Iris pigment epithelial cell (primary cell): ENCODE measurements around the gene HDAC7.
A peak's percentile ranks its signal among the peaks of the same experiment; 100 is the strongest.

Source experiments
- DNase-seq: peaks from one replicate; pipeline ENCODE4 v3.0.0-alpha.2; 2011; ENCODE audit warnings: low read depth

Gene HDAC7

DNA sequence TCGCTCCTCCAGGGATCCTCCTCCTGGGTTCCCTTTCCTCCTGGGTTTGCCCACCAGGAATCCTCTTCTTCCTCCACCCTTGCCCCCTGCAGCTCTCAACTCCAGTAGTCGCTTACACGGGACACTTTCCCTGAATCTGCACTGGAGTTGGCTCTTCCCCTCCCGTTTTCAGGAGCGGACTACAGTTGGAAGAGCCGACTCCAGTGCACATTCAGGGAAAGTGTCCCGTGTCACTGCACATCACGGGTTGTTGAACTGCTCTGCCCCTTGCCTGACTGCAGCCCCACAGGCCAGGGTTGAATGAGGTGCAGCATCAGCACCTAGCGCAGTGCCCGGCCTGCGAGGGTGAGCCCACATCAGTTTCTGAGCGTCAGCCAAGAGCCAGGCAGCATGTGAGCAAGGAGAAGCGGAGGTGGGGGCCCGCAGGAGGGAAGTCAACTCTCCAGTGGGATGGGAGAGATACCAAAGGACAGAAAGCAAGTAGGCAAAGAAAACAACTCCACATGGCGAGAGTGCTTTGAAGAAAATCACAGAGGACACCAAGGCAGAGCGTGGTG, 74.1 kb downstream of the HDAC7 start:
- no peak for DNase-seq

- DNase-seq, result no peak
Measured at GRCh38 chr12:47744778-47745436, 74.8 kb downstream of the HDAC7 start.

DNA sequence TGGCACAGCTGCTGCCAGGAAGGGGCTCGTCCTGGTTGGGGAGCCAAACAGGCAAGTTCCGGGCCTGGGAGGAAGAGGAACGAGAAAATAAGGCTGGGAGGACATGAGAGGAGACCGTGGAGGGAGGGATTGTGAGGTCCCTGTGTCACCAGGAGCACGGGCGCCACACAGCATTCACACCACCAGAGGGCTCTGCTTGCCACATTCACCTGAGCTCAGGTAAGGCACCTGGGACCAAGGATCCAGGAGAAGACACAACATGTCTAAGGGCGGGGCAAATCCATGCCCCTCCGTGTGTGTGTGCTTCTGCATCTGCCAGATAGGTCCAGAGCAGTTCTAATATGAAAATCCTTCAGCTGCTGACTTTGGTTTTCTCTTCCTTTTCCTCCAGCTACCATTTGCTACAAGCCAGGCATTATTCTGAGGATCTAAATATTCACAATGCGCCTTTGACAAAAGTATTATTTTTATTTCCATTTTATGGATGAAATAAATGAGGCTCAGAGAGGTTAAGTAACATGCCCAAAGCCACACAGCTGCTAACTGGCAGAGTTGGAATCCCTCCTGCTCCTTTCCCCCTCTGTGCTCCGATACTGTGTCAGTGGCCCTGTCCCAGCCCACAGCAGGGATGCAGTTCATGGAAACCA, 75.6 kb downstream of the HDAC7 start:
- no peak for DNase-seq

GRCh38 chr12:47743311-47743860, 76.3 kb downstream of the HDAC7 start:
- DNase-seq, result no peak

DNA sequence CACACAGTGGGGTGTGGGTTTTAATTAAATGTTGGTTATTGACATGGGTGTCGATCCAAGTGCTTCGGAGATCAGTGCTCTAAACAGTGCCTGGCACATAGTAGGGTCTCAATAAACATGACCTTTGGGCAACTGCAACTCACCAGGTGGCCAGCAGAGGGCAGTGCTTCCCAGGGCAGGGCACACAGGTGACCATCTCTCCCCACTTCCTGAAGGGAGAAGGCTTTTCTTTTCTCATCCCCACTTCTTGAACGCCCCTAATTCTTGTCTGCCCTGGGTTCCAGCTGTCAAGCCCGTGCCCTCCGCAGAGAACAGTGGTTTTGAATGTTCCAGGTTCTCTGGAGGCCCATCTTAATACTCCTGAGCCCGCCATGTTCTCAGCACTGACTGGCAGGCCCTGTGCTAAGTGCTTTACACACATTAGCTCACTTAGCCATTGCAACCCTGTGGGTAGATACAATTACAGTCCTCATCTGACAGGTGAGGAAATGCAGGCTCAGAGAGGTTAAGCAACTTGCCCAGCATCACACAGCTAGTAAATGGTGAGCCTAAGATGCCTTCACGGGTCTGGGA, 77.4 kb downstream of the HDAC7 start:
- DNase-seq, result no peak

DNA sequence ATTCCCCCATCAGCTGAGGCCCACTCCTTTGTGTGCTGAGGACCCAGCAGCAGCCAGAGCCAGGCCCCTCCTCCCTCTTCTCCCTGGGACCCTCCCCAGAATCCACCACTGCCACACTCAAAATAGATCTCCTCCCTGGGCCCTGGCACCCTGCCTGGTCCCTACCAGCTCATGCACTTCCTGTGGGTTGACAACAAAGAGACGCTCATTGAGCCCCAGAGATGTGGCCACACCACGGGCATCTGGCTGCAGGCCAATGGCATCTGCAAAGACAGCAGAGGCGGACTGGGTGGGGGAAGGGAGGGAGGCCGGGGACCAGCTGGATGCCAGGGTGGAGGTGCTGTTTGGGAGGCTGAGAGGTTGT, 78.4 kb downstream of the HDAC7 start:
- DNase-seq, result no peak

- no peak for DNase-seq
Measured at GRCh38 chr12:47740606-47741339, 78.9 kb downstream of the HDAC7 start.

DNA sequence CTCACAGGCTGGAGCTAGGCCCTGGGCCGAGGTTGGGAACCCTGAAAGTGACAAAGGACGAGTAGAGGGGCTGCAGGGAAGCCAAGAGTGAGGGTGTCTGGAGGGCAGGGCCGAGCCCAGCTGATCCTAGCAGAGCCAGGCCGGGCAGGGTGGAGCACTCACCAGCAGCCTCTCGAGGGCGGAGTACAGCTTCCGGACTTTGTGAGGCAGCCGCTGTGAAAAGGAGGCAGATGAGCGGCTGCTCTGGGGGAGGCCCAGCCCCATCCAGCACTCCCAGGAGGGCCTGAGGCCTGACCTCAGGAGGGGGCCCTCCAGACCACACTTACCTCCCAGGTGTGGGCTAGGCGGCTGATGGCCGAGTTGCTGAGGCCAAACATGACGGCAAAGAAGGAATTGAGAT, 79.7 kb downstream of the HDAC7 start:
- DNase-seq, result no peak

GRCh38 chr12:47739297-47739696, 80.4 kb downstream of the HDAC7 start:
- DNase-seq, result no peak

- DNase-seq, result no peak
Measured at GRCh38 chr12:47737936-47738594, 81.6 kb downstream of the HDAC7 start.

- DNase-seq, result peak; percentile 43
Measured at GRCh38 chr12:47736877-47737676, 82.6 kb downstream of the HDAC7 start.

DNA sequence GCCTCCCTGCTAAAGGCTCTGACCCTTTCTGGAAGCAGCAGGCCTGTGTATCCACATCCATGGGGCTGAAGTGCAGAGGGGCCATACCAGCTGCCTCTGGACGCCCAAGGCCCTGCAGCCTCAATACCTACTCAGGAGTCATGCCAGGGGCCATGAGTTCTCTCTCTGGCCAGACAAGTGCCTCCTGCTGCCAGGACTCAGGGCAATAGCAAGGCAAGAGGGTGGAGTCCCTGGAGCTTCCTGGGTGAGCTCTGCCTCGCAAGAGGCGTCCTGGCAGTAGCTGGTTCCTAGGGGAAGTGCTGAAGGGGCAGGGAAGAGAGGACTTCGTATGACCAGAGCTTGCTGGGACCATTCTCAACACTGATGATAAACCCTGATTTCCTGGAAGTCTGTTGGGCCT, 83.5 kb downstream of the HDAC7 start:
- DNase-seq, result no peak

DNA sequence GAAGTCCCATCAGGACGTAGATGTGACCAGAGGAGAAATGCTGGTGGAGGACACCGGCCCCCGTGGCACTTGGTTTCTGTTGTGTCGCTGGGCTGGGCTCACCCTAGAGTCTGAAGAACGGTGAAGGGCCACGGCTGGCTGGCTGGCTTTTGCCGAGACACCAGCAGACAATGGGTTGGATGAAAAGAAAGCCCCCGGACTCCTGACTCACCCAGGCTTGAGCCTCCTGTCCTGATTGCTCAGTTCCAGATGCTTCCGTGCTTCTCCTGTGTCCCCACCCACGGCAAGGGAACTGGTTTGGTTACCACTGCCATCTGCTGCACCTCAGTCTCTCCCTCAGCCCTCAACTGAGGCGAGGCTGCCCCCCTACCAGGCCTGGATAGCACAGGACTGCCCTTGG, 84.1 kb downstream of the HDAC7 start:
- no peak for DNase-seq

- no peak for DNase-seq
Measured at GRCh38 chr12:47734725-47735480, 84.8 kb downstream of the HDAC7 start.

DNA sequence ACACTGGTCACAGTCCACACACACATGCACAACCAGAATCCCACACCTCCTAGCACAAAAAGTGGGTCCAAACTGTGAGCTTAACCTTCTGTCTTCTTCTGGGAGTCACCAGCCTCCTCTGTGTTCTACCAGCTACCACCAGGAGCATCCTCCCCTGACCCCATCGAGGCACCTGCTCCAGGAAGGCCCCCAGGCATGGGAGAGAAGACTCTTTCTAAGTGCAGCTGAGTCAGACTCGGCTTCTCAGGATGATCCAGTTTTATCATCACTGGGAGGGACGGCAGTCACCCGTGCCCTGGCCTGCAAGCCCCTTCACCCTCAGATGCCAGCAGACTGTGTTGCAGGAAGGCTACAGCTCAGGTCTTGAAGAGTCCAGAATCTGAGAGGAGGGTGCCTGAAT, 86.6 kb downstream of the HDAC7 start:
- no peak for DNase-seq
